CD4-positive, alpha-beta T cell treated with Interleukin-4 for 1 hour (primary cell): ENCODE data around the gene F2RL1.
"Not testable (repeated sequence)": the region's sequence is repeated elsewhere in the genome, so short reads cannot be mapped to it uniquely, and the experiment has no call there.

ENCODE experiments used
- DNase-seq, 2 donors: peaks; one replicate each; pipeline ENCODE4 v3.0.0-alpha.2; 2020 to 2022

F2RL1 gene

DNA sequence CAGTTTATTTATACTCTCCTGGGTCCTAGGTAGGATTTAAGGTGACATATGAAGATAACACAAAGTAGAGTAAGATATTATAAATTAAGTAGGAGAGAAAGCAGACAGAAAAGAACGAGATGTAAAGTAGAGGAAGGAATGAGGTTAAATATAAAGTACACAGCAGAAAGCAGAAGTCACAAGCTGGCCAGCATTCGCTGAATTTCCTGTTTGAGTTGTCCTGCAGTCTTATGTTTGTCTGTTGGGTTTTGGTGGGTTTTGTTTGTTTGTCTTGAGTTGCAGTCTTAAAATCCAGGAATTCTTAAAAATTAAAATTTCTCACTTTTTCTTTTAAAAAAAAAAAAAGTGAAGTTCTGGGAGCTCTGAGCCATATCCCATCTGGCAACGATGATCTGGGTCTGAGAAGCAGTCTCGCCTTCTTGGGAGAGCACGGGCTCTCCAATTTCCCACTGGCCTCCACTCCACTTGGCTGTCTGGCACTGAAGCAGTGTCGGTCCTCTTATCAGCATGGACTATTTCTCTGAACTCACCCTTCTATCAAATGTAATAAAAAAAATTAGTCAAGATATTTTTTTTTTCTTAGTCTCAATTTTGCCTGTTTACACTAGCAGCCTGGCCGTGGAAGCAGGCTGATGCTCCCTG is 33.0 kb downstream of the F2RL1 start:
- DNase-seq: no peak

DNA sequence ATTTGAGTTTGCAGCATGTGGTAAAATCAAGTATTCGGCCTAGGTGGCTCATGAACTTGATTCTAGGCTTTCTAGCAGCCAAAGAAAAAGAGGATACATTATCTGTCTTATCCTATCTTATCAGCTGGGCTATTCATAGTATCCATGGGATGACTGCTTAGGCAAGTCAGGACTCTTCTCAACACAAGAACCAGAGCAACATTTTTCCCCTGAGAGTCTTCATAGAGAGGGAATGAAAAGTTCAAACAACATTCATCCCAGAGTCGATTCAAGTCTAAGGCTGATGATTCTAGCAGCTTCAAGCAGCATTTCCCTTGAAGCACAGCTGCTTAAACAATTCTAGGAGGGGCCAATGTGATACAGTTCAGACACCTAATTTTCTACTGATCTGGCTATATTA is 33.9 kb downstream of the F2RL1 start:
- no peak for DNase-seq

DNA sequence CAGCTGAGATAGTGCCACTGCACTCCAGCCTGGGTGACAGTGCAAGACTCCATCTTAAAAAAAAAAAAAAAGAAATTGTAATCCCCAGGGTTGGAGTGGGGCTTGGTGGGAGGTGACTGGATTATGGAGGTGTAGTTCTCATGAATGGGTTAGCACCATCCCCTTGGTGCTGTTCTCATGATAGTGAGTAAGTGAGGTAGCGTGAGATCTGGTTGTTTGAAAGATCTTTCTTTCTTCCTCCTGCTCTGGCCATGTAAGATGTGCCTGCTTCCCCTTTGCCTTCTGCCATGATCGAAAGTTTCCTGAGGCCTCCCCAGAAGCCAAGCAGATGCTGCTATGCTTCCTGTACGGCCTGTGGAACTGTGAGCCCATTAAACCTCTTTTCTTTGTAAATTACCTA is 34.9 kb downstream of the F2RL1 start:
- DNase-seq: not testable (repeated sequence)

DNA sequence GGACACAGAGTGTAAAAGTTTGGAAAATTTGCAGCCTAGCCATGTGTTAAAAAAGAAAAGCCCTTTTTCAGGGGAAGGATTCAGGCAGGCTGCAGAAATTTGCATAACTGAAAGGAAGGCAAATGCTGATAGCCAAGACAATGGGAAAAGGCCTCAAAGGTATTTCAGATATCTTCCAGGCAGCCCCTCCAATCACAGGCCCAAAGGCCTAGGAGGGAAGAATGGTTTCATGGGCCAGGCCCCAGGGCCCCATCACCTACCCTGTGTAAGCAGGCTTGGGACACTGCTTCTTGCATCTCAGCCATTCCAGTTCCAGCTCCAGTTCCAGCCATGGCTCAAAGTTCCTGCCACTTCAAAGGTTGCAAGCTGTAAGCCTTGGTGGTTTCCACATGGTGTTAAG is 35.8 kb downstream of the F2RL1 start:
- no peak for DNase-seq

DNA sequence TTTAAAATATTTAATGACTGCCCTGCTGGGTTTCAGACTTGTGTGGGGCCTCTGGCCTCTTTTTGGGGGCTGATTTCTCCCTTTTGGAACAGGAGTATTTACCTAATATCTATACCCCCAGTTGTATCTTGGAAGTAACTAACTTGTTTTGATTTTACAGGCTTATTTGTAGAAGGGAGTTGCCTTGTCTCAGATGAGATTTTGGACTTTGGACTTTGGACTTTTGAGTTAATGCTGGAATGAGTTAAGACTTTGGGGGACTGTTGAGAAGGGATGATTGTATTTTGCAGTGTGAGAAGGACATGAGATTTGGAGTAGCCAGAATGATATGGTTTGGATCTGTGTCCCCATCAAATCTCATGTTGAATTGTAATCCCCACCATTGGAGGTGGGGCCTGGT is 36.7 kb downstream of the F2RL1 start:
- not testable (repeated sequence) for DNase-seq

DNA sequence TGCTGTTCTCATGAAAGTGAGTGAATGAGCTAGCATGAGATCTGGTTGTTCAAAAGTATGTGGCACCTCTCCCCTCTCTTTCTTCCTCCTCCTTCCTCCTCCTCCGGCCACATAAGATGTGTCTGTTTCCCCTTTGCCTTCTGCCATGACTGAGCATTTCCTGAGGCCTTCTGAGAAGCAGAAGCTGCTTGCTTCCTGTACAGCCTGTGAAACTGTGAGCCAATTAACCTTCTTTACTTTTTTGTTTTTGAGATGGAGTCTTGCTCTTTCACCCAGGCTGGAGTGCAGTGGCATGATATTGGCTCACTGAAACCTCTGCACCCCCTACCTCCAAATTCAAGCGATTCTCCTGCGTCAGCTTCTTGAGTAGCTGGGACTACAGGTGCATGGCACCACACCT is 37.1 kb downstream of the F2RL1 start:
- DNase-seq: peak; percentile 50 to 60

DNA sequence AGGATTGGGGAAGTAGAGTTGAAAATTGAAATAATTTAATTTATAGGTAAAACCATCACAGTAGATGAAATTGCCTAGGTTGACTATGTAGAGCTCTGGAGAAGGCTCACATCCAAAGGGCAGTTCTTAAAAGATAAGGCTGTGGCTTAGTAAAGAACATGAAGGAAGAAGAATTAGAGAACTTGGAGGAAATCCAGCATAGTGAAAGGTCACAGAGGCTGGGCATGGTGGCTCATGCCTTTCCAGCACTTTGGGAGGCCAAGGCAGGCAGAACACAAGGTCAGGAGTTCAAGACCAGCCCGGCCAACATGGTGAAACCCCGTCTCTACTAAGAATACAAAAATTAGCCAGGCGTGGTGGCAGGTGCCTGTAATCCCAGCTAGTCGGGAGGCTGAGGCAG is 38.0 kb downstream of the F2RL1 start:
- not testable (repeated sequence) for DNase-seq

DNA sequence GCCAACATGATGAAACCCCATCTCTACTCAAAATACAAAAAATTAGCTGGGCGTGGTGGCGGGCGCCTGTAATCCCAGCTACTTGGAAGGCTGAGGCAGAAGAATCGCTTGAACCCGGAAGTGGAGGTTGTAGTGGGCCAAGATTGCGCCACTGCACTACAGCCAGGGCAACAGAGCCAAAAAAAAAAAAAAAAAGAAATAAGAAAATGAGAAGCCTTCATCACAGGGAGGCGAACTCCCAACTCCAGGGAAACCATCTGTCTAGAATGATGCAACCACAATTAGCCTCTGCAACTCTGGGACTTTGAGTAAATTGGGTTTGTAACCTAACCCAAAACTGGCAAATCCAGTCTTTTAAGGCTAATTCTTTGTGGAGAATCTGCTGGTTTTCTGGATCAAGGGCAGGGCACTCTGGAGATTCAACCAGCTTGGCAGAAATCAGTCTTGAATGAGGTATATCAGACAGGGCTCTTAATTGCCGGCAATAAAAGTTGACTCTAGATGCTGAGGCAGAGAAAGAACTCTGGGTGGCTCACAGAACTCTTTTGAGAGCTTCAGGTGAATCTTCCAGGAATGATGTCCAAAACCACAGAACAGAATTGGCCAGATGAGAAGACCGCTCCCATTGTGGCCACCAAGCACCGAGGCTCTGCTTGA is 40.9 kb downstream of the F2RL1 start:
- peak in 1 of 2 donors; percentile 15 for DNase-seq

DNA sequence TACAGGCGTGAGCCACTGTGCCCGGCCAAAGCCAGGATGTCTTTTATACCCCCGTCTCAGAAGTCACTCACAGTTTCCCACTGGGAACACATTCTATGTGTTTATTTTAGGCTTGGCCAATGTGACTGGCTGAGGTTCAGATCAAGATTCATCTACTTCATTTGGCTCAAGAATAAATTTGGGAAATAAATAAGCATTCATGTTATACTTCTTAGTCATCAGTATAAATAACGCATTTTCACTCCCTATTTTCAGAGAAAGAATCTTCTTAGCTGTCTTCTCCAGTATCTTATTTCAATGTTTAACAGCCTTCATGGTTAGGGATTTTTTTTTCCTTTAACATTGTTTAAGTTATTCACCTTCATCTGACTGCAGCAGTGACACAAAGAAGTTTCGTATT is 42.8 kb downstream of the F2RL1 start:
- no peak for DNase-seq

DNA sequence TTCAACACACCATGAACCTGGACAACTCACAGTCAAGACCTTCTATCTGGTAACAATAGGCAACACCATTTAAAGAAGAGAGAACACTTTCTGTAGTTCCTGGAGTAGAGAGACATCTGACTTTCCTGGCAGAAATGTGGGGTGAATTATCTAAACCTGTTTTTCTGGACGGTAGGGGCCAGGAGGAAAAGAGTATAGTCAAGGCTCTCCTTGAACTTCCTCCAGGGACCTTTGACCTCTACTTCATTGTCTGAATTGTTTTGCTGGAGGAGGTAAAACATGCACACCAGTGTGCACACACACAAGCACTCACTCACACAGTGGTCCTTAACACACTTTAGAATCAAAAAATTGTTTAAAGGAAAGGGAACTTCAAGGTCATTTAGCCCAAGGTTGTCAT is 44.2 kb downstream of the F2RL1 start:
- no peak for DNase-seq

DNA sequence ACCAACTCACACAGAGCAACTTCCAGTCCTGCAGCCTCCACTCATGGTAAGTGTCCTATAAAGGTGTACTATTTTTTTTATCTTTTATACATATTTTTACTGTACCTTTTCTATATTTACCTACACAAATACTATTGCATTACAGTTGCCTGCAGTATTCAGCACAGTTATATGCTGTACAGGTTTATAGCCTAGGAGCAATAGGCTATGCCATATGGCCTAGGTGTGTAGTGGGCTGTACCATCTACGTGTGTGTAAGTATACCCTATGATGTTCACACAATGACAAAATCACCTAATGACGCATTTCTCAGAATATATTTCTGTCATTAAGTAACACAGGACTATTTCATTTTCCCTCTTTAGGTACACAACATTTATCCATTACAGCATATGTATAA is 47.7 kb downstream of the F2RL1 start:
- DNase-seq: no peak

DNA sequence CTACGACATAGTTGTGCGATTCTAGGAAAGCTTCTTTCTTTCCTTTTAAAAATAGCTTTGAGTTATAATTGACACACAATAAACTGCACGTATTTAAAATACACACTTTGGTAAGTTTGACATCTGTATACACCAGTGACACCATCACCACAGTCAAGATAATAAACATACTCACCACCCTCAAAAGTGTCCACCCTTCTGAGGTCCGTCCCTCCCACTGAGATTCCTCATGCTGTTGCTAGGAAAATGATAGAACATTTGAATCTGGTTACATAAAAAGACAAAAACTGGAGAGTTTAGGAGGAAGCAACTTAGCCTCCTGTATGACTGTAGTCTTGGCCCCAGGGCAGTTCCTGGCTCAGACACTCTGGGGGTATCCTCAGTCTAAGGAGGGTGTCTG is 48.2 kb downstream of the F2RL1 start:
- no peak for DNase-seq

DNA sequence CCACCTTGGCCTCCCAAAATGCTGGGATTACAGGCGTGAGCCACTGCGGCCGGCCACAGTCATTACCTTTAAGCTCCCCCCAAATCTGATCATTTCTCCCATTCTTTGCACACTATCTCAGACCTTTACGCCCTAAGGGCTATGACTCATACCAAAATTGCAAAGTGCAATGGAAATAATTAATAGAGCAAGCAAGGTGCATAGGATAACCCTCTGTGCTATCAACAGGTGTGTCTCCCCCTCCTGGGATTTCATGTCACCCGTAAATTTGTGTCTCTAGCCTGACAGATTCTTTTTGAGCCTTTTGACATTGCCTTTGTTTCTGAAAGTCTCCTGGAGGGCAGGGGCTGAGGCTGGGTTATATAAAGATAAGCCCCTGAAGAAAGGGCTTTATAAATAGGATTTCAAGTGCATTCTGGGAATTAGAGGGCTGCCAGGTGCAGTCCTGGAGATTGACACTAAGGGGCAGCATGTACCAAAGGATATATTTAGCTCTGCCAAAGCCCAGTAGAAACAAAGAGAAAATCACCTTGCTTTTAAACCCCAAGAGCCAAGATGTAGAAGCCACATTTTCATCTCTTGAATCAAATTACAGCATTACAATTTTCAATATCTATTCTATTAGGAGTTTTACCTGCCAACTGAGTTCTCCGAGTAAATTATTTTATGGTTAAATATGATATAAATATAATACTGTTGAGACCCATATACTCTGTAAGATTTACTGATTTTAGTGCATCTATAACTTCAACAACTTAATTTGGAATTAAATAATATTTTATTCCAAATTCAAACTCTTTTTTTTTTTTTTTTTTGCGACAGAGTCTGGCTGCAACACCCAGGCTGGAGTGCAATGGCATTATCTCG is 49.2 kb downstream of the F2RL1 start:
- DNase-seq: peak; percentile 60 to 71

DNA sequence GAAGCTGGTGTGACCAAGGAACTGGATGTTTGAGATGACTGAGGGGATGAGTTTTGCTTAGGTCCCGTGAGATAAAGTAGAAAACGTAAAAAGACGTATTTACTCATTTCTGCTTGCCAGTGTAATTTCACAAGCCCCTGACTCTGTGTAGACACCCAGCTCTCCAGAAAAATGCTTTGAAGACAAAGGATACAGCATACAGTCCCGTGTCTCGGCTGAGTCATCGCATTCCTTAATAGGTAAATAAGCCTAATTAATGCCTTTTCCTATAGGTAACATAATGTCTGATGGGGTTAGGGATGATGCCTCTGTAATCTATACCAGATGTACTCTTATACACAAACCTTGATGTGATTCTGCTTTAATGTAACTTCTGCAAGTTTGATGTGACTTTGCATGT is 51.2 kb downstream of the F2RL1 start:
- DNase-seq: no peak

DNA sequence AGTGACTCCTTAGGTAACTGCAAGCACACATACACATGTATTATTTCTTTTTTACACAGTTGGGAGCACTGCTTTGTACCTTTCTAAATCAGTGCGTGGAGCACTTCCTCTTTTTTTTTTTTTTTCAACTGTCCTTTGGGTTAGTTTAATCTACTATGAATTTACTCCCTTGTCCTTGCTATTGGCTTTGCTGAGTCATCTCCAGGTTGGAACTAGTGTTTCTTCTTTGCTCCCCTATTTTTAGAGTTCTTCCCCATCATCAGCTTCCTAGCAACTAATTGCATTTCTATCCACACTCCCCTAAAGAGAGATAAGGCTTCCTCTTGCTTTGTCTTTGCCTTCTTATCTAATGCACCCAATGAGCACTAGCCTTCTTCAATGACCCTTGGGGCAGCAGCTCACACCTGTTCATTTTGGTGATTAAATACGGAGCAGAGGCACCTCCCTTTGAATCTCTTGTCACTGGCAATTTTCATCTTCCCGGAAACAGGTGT is 55.3 kb downstream of the F2RL1 start:
- DNase-seq: no peak
